HG03025 (cell line): ENCODE results near the gene STK39.

Source experiments
- ATAC-seq: cut with Tn5 transposase; IDR thresholded peaks from one replicate; pipeline ENCODE4 v1.9.1; 2021; ENCODE audit warnings: mild to moderate bottlenecking, moderate library complexity; ENCODE audit not compliant: unreplicated experiment, low FRiP score

STK39 gene

DNA sequence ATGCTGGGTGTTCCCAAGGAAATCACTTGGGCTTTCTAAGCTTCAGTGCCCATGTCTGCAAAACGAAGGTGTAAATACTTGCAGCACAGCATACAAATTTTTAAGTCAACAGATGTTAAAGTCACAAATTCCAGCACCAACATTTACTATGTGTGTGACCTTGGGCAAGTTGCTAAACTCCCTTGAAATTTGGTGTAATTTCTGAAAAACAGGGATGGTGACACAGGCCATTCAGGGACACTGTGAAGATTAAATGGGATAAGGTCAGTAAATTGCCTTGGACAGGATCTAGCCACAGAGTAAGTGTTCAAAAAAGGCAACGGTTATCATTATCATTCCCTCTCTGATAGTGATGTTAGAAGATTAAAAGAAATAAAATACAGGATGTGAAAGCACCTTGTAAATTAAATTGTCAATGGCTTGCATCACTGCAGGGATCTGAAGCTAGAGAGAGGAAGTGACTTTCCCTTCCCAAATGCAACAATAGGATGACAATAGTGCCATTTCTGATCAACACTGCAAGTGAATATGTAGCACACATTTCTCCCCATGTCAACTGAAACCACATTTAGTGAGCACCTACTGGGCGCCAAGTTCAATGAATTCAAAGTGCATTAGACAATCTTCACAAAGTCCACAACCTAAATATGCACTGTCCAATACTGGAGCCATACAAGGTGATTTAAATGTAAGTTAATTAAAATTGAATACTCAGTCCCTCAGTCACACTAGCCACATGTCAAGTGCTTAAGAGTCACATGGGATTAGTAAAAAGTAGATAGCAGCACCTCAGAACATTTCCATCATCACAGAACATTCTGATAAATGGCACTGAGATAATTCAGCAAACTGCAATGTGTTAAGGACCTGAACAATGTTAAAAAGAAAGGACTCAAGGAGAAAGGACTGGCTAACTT, 81.2 kb downstream of the STK39 start:
- no peak for ATAC-seq

DNA sequence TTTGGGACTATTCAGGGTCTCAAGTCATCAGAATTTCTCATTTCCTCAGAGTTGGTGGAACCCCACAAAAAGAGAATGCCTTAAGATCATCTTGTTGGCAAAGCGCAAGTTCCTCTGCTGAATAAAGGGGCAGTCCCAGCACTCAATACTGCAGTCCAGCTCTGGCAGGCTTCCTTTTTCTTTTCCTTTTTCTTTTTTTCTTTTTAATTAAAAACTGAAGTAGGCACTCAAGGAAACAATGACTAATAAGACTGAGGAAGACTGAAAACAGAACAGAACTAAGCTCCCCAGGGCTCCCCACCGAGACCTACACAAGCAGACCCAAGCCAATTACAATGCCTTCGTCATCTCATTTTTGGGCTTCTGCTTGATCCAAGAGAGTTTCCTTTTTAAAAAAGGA, 82.0 kb downstream of the STK39 start:
- no peak for ATAC-seq

DNA sequence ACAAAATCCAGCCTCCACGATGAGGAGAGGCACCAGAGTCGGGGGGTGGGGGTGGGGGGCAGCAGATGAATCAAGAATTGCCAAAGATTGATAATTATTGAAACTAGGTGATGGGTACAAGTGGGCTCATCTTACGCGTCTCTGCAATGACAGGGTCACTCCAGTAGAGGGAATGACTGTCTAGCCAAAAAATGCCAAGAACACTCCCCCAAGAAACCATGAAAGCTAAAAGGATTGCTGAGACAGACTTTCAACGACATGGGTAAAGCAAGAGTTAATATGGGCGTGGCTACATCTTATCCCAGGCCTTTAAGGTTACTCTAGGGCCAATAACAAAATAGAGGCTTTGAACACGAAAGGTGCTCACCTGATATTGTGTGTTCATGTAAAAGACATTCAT, 86.5 kb downstream of the STK39 start:
- no peak for ATAC-seq

DNA sequence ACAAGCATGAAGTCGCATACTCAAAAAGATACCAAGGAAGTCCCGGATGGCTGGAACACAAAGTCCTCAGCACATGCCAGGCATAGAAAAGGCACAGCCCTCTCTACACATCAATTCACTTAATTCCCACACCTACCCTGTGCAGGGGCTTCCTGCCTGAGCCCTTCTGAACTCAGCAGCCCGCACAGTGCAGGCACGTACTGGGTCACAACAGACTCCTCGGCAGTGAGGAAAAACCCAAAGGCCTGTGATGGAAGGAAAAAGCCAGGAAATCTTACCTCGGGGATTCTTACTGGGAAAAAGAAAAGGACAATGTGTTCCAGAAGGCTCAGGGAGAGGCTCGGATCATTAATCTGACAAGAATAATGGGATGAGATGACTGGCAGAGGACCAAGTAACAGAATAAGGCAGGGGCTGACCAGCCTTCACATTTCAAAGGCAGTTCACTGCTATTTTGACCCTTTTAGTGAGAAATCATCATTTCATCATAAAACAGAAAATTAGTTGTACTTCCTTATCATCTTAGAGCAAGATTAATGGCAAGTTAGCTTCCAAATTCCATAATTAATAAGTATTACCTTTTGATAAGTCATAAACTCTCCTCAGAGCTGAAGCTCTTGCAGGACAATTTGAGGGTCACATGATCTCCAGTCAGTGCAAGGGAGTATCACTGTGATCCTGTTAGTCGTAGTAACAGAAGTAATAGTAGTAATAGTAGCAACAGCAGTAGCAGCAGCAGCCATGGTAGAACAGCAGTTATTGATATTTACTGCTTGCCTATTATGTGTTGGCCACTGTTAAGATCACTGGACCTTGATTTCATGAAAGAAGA, 87.4 kb downstream of the STK39 start:
- ATAC-seq: no peak

DNA sequence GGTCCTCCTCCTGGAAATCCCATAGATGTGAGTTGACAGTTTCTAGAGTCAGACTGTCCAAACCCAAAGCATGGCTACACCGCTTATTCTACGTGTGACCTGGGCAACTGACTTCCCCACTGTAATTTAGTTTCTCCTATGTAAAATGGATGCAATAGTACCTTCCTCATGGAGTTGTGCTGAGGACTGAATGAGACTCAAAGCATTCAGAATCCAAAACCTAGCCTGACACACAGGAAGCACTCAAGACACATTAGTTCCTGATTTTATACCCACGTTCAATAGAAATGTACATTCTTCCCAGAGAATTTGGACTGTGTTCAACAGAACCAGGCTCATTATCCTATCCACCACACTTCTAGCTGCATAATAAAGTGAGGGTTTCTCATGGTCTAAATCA, 88.8 kb downstream of the STK39 start:
- no peak for ATAC-seq

DNA sequence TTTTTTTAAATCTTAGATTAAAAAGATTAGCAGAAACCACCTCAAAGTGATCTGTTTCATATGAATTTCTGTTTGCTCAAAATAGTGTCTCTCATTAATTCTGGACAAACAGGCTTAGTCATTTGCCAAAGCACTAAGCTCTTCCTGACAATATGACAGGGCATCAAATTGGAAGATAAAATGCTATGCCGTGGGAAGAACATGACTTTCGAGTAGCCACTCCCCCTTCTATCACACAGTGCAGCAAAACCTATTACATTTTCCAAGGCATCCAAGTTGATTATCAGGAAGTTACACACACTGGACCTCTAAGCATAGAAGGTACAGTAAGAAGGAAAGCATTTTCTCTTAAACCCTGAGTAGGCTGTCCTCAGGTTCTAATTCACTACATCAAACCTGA, 89.5 kb downstream of the STK39 start:
- no peak for ATAC-seq

DNA sequence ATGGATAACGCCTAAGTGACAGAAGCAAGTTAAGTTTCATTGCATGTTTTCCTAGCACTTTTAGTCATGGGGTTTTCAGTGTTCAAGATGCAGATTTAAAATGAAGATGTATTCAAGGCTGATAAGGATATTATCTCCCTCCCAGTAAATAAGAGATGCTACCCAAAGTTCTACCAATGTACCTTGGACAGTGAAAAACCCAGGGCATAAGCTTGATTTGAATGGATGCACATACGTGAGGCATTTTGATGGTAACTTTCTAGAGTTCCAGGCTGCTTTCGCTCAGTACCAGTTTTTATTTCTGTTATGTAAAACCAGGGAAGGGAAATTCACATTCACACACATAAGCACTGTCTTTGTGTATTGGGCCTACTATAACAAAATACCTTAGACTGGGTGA, 90.3 kb downstream of the STK39 start:
- ATAC-seq: no peak

DNA sequence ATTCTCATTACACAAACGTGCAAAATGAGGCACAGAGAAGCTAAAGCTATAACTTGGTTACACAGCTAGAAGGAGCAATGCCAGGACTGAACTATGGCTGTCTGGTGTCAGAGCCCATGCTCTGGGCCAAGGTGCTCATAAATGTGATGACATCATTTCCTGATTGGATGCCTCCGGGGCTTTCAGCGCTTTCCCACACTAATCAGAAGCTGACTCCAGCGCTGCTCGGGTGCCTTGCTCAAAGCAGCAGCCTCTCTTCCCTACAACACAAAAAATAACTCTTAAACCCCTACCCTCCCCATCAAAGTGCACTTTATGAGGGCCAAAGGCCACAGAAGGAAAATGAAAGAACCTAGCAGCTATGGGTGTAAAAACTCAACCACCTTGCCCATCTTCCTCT, 90.7 kb downstream of the STK39 start:
- no peak for ATAC-seq

DNA sequence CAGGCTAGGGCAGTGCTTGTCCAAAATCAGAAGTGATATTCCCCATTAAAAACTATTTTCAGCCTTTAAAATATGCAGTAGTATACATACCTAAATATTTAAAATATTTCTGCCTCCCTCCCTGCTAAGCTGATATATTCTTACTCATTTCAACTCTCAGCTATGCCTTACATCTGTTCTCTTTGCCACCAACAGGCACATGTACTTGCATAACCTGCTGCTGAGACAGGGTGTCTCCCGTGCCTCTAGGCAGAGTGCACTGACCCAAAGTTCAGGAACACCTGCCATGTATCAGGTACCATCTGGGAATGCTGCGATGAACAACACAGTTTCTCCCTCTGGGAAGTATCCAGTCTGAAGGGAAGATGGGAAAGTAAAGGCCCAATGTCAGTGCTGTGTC, 91.7 kb downstream of the STK39 start:
- ATAC-seq: no peak

DNA sequence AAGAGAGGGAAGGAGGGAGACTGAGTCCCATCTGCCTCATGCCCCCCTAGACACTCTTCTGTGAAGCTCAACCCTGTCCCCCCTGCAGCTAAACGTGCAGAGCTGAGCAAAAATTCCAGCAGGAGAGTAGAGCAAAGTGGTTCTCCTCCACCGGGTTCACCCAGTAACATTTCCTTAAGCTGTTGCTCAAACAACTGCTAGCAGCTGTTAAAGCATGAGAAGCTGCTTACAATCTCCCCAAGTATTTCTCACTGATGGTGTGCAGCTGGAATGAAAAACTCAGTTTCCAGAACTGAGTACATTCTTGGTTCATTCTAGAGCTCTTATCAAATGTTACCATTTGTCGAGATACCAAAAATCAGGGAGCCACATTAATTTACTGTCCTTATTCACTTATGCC, 92.3 kb downstream of the STK39 start:
- no peak for ATAC-seq

DNA sequence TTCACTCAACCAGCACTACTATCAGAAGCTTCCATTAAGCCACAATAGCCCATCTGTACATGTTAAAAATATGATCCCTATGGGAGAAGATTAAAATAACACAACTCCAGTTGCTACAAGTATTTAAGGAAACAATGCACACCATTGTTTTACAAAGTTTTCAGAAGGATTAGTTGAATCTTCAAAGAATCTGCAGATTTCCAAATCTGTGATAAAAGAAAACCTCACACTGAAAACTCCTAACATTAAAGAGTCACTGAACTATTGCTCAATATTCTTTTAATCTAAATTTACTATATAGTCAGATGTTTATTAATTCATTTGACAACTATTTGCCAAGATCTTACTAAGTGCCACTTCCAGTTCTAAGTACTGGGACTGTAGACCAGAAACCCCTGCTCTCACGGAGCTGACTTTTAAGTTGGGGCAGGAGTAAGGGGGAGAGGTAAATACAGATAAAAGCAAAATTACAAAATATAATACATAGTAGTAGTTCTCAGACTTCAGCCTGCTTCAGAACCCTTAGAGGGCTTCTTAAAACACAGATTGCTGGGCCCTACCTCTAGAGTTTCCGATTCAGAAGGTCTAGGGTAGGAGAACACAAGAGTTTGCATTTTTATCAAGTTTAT, 94.4 kb downstream of the STK39 start:
- no peak for ATAC-seq

DNA sequence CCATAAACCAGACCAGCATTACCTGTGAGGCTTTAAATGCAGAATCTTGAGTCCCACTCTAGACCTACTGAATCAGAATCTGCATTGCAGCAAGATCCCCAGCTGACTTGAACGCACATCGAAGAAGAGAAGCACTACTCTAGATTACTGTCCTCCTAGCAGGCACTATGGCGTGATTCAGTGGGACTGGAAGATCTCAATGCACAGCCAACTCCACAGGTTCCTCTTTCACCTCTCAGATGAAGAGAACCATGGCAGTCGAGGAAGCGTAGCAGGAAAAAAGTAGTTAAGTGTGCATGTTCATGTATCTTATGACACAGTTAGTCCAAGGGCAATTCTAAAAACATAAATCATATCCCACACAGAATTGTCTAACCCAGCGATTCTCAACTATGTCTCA, 97.4 kb downstream of the STK39 start:
- ATAC-seq: no peak

DNA sequence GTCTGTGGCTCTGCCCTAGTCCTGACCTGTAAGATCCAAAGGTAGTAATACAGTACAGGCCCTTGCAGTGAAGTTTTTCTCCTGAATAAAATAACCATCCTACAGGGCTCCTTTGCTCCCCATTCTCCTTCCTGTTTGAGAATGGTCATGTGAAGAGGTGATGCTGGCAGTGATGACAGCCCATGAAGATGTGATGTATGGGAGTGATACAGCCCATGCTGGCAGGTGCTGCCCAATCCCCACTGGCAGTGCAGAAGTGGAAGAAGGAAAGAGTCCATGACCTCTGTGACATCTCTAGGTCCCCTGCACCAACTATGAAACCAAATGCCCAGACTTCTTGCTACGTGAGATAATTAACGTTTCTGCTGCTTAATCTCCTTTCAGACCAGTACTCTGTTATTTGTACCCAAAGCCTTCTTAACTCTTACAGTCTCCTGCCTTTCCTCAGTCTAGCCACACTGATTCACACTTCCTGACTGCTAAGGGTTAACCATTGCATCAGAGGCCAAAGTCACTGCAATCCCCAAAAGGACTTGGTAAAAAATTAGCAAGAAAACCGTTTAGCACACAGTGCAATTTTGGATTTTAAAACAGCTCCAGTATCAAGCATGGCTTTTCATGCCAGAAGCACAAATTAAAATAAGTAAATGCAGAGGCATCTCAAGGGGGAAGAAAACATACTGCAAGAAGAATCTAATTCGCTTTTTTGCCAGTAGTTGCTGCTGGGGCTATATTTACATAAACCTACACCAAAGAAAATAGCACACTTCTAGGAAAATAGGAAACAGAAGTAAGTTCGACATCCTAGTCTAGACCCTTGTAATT, 98.0 kb downstream of the STK39 start:
- ATAC-seq: no peak

DNA sequence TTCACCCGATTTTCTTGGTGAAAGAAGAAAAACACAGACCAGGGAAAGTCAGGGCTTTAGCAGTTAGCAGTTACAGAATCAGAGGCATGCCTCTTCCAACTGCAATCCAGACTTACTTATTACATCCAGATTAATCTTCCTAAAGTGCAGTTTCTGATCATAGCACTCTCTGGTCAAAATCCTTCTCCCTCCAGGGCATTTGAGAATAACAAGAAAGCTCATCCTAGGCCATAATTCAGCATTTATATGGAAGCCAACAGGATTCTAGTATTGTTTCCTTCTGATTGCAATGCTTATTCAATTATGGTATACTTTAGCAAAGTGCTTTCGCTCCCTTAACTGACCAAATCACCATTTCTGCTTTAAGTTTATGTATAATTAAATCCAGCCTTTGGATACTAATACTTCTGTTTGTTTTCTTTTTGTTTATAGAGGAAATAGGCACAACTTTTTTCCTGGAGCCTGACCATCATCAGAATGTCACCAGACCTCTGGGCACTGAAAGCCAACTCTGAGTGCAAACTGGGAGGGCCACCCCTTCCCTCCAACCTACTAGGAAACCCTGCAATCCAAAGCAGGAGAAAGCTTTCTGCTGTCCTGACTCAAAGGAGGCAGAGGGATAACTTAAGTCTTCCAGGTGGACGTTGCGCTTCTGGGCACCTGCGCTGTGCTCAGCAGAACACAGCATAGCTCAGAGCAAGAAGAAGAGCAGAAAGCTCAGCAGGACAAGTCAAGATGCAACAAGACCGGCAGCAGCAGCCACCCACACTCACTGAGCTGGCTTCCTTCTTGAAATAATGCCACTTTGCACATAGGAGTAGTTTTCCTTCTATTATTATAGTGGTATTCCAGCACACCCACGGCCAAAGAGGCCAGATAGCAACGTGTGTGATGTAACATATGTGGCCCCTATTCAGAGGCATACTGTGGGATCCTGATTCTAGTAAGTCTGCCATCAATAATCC, 99.3 kb downstream of the STK39 start:
- no peak for ATAC-seq

DNA sequence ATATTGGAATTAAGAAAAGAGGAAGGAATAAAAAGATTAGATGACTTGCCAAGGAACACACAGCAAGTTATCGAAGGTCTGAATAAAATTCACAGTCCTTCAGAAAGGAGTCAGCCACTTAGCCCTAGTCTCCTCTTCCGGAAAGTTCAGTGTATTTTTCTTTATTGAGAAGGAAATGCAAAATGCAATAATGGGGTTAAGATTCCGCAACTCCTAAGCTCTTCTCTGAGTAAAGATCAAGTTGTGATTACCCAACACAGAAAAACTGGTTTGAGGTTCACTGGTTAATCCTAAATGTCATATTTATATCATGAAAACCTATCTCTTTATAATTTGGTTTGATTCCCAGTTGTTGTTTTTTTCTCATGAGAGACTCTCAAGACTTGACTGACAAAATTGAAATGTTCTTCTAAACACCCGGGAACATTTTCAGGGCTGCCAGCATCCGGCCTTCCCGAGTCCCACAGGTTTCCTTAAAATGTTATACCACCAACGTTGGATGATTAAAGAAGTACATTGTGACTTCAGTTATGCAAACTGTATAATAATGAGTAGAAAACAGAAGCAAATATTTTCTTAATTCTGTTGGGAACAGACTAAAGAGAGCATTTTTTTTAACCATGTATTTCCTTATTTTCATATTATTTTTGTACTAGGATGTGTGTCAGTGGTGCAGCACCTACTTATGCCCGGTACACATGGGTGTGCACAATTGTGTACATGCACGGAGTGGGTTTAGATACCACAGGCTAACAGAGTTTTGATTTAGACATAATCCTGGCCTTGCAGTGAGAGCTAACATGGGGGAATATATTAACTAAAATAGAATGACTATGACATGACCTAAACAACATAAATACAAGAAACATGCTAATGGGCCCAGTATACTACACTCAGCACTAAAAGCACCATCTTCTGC, 100.2 kb downstream of the STK39 start:
- no peak for ATAC-seq

DNA sequence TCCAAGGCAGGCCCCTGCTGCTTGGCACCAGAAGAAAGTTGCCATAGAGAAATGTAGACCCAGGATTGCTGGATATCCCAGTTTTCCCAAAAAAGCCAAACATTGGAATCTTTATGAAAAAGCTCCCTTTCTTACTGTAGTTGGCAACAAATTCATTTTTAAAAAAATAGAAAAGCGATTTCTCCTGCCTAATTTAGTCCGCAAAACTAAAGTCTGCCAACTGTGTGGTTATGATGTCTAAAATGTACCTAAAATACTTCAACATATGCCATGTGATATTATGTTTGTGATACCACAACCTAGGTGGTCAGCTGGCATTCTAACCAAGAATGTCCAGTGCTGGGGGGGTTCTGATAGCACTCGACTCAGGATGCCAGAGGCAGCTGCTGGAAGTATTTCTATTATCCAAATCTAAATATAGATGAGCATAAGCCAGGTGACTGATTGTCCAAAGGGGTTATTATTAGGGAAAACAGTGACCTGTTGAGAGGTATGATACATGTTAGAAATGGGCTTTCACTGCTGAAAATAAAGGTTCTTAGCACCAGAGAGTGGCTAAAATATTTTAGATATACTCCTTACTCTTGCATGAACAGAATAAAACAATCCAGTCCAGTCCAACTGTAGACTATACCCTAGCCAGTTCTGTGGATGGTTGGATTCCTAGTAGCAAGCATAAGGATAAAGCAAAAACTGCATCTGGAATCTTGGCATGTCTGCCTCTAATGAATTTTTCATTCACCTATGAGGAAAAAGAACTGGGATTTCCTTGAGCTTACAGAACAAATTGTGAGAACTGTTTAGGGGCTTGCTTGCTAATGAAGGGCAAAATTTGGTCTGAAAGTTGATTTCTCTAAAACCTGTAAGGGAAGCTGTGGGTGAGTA, 101.7 kb downstream of the STK39 start:
- no peak for ATAC-seq

DNA sequence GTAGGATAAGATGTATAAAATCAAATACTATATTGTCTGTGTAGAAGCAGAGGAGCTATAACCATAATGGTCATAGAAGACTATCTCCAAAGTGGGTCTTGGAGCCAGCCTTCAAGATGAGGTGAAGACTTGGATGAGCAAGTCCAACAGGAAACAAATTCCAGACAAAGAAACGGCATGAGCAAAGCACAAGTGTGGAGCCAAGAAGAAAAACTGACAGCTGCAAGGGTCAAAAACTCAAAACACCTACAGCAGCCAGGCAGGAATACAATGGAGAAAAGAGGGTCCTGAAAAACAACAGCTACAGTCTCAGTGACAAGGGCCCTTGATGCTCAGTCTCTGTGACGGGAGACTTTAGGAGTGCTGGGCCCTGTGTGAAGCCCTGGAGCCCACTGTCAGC, 102.4 kb downstream of the STK39 start:
- ATAC-seq: no peak
